ENCODE data around the gene RADIL.

The RADIL gene

DNA sequence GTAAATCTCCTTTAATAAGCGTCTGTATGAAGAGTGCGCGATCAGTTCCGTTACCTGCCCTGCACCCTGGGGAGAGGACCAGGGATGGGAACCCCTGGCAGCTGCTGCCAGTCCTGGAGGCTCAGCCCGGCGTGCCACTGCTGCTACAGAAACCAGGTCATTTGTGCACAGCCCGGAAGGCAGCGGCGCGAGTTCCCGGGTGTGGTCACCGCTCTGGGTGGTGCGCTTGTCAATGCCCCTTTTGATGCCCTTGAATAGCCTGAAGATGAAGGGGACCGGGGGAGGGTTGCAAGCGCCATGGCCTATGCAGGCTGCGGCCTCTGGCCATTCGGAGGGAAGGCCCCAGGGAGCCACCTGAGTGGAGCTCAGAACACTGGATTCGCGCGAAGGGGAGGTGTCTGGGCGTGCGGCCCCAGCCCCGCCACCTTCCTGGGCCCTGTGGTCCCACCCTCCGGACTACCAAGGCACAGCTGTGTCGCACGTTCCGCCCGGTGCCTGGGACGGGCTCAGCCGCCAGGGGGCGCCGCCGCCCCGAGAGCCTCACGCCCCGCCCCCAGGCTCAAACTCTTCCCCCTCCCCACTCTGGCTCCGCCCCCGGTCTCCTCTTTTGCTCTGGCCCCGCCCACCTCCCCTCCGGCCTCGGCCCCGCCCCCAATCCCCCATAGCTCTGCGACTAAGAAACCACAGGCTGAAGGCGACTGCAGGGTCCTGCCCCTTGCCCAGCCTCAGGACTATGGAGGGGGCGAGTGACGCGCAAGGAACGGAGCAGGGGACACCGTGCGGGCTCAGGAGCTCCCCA, 91.6 kb downstream of the RADIL start:
- DNase-seq = no peak

DNA sequence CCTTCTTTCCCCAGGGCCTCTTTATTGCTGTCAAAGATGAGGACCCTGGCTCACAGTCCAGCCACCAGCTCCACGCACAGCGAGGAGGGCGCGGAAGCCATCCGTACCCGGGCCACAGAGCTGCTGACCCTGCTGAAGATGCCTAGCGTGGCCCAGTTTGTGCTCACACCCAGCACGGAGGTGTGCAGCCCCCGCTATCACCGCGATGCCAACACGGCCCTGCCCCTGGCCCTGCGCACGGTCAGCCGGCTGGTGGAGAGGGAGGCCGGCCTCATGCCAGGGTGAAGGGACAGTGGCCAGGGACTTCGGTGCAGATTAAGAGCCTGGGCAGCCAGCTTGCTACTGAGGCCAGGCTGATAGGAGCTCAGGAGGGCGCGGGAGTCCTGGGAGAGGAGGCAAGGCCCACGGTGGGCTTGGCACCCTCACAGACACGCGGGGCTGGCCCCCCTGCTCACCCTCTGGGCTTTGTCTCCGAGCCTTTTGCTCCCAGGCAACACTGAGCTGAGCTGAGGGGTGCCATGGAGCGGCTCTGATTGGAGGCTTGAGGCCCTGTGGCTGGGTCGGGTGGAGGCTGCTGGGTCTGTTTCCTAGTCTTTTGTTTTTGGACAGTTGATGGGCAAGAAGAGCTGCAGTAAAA, 92.3 kb downstream of the RADIL start:
- DNase-seq = no peak

DNA sequence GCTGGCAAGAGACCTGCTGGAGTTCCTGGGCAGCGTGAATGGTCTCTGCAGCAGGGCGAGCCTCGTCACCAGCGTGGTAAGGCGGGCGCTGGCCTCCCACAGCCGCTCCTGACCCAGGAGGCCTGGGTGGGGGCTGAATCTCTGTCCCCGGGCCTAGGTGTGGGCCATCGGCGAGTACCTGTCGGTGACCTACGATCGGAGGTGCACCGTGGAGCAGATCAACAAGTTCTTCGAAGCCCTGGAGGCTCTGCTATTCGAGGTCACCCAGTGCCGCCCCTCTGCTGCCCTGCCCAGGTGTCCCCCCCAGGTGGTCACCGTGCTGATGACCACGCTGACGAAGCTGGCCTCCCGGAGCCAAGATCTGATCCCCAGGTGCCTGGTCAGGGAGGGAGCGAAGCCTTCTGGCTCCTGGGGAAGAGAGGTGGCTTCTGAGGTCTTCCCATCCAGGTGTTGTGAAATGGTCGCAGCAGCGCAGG, 93.0 kb downstream of the RADIL start:
- no peak for DNase-seq

DNA sequence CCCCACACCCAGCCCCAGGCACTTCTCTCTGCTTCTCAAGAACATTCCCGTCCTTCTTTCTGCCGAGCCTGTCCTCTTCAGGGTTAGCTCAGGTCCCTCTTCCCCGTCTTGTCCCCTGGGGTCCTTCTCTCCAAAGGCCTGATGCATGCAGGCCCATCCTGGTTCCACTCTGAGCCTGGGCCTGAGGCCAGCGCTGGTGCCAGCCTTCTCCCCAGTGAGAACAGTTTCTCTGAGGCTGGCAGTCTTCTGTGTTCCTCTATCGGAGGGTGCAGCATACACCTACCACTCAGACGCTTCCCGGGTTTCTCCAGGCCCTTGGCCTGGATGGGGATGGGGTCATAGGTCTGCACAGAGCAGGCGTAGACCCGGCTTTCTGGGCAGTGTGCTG, 93.4 kb downstream of the RADIL start:
- no peak for DNase-seq

DNA sequence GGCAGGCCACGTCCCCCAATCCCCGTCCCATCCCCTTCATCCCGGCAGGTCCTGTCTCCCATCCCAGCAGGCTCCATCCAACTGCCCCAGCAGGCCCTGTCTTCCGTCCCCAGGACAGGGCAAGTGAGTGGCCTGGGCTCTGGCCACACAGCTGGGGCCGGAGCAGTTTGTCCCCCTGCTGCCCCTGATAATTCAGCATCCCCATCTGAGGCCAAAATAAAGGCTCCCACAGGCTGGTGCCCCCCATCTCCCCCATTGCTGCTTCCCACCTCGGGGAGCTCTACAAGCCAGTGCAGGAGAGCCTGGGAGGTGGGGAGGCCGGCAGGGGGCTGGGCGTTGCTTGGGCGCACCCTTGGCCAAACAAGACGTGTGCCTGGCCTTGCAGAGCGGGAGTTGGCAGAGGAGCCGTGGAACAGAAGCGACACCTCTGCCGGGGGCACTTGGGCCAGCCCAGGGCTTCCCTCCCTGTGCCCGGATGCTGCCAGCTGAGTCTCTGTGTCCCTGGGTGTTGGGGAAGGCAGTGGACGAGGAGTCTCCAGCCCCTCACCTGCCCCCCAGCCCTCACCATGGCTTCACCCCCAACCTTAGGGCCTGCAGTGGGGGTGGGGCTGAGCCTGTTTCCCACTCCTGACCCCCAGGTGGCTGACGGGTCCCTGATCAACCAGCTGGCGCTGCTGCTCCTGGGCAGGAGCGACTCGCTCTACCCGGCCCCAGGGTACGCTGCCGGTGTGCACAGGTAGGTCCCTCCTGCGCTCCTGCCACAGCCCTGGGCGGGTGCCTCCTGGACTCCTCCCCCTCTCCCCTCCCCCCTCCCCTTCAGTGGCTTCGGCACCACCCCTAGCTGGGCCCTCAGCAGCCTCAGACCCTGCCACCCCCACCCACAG, 94.1 kb downstream of the RADIL start:
- no peak for DNase-seq

DNA sequence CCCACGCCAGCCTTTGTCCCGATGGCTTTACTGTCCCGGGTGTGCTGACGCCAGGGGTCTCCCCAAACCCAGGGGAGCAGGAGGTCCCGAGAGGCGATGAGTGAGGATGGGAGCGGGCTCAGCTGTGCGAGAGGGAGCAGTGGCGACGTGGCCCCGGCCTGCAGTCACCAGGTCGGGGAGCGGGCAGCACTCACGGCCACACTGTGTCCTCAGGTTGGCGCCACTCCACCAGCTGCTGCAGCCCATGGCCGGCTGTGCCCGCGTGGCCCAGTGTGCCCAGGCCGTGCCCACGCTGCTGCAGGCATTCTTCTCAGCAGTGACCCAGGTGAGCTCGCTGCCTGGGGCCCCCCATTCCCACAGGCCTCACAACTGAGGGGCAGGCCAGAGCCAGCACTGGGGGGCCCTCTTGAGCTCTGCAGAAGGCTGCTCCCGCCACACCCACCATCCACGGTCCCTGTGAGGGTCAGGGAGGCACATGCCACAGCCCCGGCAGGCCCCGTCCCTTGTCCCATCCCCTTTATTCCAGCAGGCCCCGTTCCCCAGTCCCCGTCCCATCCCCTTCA, 94.8 kb downstream of the RADIL start:
- DNase-seq = no peak

DNA sequence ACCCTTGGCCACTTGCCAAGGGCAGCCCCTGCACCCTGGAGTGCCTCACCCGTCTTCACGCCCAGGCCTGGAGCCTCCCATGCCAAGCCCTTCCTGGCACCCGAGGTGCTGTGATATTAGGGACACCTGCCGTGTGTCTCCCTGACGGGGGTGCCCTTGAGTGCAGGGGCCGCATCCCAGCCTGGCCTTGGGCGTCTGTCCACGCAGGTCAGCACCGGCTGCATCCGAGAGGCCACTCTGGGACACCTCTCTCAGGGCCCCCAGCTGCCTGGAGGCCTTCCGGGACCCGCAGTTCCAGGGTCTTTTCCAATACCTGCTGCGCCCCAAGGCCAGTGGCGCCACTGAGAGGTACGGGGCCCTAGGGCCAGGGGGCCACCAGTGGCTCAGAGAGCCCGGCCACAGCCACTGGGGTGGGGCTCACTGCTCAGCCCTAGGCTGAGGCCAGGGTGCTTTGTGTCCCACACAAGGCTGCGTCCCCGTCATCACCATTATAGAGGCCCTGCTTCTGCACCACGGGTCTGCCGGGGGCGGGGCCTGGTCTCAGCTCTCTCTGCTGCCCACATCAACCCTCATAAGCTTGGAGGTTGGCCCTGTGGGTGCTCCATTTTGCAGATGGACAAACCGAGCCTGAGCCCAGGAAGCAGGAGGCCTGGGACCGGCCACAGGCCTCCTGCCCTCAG, 95.4 kb downstream of the RADIL start:
- no peak for DNase-seq

DNA sequence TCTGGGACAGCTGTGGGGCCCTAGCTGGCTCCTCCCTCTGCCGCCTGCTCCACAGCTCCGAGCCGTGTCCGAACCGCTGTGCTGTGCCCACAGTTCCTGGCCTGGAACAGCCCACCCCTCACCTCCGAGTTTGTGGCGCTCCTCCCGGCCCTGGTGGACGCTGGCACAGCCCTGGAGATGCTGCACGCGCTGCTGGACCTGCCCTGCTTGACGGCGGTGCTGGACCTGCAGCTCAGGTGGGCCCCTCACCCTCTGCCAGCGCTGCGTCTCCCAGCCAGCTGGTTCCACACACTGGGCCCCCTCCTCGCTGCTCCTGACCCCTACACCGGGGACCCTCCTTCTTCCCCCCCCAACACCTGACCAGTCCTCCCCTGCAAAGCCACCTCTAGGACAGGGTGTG, 96.0 kb downstream of the RADIL start:
- DNase-seq = no peak

DNA sequence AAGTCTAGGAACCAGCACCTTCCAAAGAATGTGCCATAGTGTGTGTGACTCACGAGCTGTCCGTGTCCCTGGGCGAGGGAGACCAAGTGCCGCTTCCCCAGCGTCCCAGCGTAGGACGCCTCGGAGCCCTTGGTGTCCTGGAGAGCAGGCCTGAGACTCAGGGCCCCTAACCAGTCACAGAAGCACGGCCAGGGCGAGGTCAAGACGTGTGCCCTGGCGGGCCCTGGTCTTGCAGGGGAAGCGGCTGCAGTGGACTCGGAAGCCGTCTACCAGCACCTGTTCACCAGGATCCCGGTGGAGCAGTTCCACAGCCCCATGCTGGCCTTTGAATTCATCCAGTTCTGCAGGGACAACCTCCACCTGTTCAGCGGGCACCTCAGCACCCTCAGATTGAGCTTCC, 97.5 kb downstream of the RADIL start:
- DNase-seq = no peak

DNA sequence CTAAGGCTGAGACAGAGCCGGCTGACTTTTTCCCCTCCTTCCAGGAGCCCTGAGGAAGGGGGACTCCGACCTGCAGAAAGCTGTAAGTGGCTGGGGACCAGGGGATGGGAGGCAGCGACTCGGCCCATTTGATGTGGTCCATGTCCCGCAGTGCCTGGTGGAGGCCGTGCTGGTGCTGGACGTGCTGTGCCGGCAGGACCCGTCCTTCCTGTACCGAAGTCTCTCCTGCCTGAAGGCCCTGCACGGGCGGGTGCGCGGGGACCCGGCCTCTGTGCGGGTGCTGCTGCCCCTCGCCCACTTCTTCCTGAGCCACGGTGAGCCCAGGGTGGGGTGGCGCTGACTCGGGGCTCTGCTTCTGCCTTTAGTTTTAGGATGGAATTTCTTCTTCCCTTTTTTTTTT, 98.1 kb downstream of the RADIL start:
- DNase-seq = no peak

DNA sequence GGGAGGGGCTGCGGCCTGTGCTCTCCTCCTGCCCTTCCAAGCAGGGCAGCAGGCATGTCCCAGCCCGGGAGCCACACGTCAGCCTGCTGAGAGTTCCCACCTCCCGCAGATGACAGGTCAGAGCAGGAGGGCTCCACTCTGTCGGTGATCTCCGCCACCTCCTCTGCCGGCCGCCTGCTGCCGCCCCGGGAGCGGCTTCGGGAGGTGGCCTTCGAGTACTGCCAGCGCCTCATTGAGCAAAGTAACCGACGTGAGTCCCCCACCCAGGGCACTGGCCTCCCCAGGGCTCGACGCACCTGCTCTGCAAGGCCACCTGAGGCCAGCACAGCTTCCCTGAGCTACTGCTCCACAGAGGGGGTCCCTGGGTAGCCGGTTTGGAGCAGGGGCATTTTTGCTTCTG, 98.7 kb downstream of the RADIL start:
- DNase-seq = no peak

DNA sequence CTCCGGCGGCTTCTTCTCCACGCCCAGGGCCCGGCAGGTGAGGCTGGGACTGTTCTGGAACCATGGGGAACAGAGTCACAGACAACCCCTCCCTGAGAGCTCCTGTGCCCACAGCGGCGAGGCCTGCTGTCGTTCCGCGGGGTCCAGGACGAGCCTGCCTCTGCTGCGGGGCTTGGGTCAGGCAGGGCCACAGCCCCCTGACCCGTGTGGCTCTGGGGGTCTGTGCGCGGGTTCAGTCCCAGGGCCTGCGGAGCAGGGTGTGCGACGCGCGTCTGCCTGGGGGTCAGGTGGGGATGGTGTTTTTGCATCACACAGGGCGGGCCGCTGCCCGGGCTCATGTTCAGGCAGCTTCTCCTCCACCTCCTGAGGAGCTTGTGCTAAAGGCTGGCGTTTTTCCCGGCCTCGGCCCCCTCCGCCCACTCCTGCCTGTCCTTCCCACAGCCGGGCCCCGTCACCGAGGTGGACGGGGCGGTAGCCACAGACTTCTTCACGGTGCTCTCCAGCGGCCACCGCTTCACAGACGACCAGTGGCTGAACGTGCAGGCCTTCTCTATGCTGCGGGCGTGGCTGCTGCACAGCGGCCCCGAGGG, 99.7 kb downstream of the RADIL start:
- DNase-seq = no peak

DNA sequence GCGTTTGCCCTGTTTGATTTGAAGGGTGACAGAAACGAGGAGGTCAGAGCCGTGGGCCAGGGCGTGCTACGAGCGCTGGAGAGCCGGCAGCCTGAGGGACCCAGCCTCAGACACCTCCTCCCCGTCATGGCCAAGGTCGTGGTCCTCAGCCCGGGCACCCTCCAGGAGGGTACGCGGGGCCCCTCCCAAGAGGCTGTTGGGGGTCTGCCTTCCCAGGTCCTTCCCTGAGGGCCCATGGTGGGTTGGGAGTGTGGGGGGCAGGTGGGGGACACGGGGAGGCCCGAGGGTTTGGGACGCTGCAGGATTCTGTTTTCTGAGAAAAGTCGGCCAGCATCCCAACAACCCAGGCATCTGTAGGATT, 100.2 kb downstream of the RADIL start:
- DNase-seq = no peak

DNA sequence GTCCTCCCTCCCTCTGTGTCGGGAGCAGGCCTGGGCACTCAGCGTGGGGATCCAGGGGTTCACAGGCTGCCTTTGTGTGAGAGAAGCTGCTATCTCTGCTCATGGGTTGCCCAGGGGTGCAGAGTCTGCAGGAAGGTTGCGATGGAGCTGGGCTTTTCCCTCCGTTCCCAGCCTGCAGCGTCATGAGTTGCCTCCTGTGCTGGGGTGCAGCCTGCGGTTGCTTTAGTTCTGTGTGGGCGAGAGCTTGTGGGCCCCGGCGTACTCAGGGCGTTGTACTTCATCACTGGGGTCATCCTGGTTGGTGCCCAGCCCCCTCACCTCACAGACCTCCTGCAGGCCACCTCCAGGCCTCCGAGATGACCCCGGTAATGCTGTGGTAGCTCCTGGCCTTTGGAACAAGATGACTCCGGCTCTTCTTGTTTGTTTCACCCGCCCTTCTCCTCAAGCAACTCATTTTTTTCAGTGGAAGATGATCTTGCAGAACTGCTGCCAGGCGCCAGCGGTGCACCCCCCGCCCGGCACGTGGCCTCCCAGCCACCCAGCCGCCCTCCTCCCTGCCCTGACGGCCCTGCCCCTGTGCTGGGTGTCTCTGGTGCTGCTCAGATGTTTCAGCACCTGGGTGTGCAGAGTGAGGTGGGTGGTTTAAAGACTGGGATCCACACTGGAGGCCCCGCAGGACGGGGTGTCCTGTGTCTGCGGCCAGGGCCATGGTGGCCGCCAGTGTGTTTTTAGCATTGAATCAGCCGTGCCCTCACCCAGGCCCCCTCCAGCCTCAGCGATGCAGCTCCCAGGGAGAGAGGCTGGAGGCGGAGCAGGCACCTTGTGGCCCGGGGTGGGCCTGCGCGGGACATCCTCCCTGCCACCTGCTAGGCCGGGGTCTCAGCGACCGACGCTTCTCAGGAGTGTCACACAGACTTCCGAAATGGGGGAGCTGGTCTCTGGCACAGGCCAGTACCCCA, 100.9 kb downstream of the RADIL start:
- no peak for DNase-seq

DNA sequence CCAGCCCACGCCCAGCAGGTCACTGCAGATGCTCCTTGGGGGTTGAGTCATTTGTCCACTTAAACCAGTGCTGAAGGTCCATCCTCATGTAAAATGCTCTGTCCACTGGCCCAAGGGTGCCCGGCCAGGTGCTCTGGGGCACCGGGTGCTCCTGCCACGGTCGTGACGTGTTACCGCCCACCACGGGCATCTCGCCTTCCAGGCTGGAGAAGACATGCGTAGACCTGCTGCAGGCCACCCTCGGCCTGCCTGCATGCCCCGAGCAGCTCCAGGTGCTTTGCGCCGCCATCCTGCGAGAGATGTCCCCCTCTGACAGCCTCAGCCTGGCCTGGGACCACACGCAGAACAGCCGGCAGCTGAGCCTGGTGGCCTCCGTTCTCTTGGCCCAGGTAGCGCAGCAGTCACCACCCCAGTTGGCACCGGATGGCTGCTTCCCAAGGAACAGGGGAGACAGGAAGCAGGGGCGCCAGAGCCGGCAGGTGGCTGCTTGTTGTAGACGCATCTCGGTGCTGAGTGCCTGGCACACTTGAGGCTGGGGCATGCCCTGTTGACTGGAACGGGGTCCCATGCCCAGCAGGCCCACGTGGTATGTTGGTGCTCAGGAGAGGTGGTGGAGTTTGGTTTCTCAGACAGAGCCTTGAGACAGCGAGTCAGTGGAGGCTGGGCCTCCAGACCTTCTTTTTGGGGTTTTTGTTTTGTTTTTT, 102.0 kb downstream of the RADIL start:
- no peak for DNase-seq

DNA sequence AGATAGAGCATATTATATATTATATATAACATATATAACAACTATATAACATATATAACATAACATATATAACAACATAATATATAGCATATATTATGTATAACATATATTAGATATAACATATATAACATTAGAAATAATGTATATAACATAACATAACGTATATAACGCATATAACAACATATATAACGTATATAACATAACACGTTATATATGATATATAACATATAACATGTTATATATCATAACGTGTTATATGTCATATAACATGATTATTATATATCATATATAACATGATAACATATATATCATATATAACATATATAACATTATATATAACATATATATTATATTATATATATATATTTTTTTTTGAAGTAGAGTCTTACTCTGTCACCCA, 104.4 kb downstream of the RADIL start:
- DNase-seq = no peak

DNA sequence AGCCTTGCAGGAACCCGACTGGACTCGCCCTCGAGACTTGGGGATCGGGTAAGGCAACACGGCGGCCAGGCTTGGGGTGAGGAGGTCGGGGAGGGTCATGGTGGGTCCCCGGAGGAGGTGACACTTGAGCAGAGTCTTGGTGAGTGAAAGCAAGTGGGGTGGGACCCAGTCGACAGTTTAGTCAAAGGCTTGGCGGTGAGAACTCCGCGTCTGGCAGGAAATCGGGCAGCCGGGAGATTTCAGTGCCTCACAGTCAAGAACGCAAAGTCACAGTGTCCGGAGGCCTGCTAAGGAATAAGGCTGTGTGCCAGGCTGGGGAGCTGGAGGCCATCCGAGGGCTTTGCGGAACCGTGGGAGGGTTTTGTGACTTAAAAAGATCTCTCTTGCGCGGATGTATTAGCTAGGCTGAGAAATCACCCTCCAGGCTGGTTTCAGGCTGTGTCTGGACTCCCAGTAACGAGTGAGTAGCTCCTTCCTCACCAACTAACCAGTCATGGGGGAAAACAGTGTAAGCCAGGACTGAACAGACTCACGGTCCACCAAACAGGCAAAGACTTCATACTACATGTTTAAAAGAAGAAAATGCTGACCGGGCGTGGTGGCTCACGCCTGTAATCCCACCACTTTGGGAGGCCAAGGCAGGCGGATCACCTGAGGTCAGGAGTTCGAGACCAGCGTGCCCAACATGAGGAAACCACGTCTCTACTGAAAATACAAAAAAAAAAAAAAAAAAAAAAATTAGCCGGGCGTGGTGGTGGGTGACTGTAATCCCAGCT, 107.5 kb downstream of the RADIL start:
- no peak for DNase-seq

DNA sequence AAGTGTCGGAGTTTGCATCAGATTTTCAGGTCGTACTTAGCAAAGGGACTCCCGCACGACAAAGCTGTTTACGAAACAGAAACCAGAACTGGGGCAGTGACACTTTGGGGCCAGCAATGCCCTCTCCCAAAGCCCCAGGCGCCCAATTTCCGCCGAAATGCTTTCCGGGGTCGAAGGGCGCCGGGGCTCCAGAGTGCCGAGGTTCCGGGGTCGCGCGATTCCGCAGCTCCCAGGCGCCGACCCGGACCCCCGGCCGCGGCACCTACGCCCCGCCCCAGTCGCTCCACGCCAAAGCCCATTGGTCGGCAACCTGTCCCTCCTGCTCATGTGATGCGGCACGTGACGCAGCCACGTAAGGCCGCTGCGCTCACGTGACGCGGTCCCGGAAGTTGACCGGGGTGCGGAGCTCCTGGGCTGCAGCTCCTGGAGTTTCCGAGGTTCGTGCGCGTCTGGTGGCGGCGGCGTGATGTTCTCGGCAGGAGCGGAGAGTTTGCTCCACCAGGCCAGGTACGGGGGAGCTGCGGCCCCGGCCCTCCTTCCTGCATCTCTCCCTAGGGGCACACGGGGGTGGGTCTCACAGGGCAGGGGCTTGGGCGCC, 108.2 kb downstream of the RADIL start, which contains the start of gene AP5Z1:
Gene AP5Z1, plus strand, starts transcription at position 374 of the 598 bp plus-strand sequence. Its CDS starts 93 bp downstream, at position 467.
- peak; percentile 66 for DNase-seq

DNA sequence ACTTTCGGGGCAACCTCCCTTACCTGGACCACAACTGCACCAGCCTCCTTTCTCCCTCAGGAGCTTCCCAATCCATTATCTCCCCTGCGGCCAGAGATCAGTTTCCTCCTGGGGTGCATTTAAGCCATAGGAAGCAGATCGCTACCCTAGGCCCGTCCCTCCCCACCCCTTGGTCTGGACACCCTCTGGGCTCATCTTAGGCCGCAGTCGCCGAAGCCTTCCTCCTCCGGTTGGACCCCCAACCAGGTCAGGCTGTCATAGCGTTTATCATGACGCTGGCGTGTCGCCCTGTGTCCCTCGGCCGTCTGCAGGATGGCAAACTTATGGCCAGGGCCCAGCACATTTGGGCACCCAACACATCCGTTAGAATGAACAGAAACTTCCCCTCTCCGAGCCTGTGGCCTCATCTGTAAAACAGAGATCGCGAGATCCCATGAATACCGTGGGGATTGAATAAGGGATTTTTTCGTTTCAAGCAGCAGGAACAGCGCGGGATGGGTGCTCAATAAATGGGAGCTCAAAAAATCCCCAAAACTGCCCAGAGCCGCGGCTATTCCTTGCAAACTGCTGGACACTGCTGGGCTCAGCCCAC, 108.8 kb downstream of the RADIL start:
- no peak for DNase-seq

Data from NCI-H187 treated with DMSO at 0.1 percent for 48 hours (cell line).